Cardiac muscle cell (in vitro differentiated cells and primary cell): ENCODE data around the gene UNC119B. TPM values are rescaled to one million over a fixed set of nuclear protein-coding genes. Genes with fewer than 3 reads are reported as not detected.

ENCODE experiments used
- DNase-seq, 2 donors: peaks; one replicate each; pipeline versions ENCODE4 v3.0.0 to v3.0.0-alpha.2; 2010 to 2017; ENCODE audit warnings: low read depth in 1 of 2, low spot score in 1 of 2
- H3K27ac ChIP-seq: fragments of 200-600 bp; sonication (generic); 2 replicates; pipeline ENCODE4 v1.5.1; 2016
- H3K27me3 ChIP-seq: fragments of 200-600 bp; sonication (generic); 2 replicates; pipeline ENCODE4 v1.6.0; 2016; ENCODE audit warnings: control low read depth
- H3K36me3 ChIP-seq: fragments of 200-600 bp; sonication (generic); 2 replicates; pipeline ENCODE4 v1.5.1; 2016; ENCODE audit warnings: control low read depth
- H3K4me1 ChIP-seq: fragments of 200-600 bp; sonication (generic); 2 replicates; pipeline ENCODE4 v1.8.1; 2017; ENCODE audit warnings: low read depth, mild to moderate bottlenecking, mixed run types
- H3K4me3 ChIP-seq: fragments of 200-600 bp; sonication (generic); 2 replicates; pipeline ENCODE4 v1.5.1; 2016; ENCODE audit warnings: mild to moderate bottlenecking
- H3K9me3 ChIP-seq: fragments of 200-600 bp; sonication (generic); 2 replicates; pipeline ENCODE4 v1.5.1; 2017; ENCODE audit warnings: low read depth, mild to moderate bottlenecking, control low read depth
- polyA plus RNA-seq: library from polyadenylated mRNA; unstranded; fragments of >200 nt; fragmentation: Nextera tagmentation; extraction: Ambion mirVana; gene quantifications from 2 replicates; pipeline ENCODE4 v1.2.1, GENCODE V29; 2016
- total RNA-seq: library from RNA; depleted of rRNA; stranded (reverse); fragments of >200 nt; gene quantifications from 2 replicates; pipeline ENCODE4 v1.2.3, GENCODE V29; 2016
- TF ChIP-seq, protein P1 (sequence below): IDR thresholded peaks from 2 replicates; pipeline ENCODE4 v1.5.1; 2012; ENCODE audit warnings: low read depth, mild to moderate bottlenecking, low read length

The UNC119B gene
- total and polyA plus RNA-seq, 2 experiments from 2014 or later: 14.7 to 28.2 TPM

- H3K9me3 ChIP-seq: no peaks in the 10 kb centered on the region
- no peak overlapping the region for H3K27ac ChIP-seq
- DNase-seq: no peak
- no peaks in the 10 kb centered on the region for H3K27me3 ChIP-seq
- no peak overlapping the region for H3K4me3 ChIP-seq
- TF ChIP-seq, protein P1, sequence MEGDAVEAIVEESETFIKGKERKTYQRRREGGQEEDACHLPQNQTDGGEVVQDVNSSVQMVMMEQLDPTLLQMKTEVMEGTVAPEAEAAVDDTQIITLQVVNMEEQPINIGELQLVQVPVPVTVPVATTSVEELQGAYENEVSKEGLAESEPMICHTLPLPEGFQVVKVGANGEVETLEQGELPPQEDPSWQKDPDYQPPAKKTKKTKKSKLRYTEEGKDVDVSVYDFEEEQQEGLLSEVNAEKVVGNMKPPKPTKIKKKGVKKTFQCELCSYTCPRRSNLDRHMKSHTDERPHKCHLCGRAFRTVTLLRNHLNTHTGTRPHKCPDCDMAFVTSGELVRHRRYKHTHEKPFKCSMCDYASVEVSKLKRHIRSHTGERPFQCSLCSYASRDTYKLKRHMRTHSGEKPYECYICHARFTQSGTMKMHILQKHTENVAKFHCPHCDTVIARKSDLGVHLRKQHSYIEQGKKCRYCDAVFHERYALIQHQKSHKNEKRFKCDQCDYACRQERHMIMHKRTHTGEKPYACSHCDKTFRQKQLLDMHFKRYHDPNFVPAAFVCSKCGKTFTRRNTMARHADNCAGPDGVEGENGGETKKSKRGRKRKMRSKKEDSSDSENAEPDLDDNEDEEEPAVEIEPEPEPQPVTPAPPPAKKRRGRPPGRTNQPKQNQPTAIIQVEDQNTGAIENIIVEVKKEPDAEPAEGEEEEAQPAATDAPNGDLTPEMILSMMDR: no peak
- no peaks in the 10 kb centered on the region for H3K4me1 ChIP-seq
- H3K36me3 ChIP-seq: peaks cover 53% of the 10 kb centered on the region
Measured at GRCh38 chr12:120697344-120697743, 12.9 kb upstream of the UNC119B start.

GRCh38 chr12:120698665-120699064 is 11.6 kb upstream of the UNC119B start:
- Histone ChIP-seq H3K9me3 (no peaks in the 10 kb centered on the region), H3K36me3 (peaks cover 53% of the 10 kb centered on the region)
- TF ChIP-seq, protein P1: no peak

GRCh38 chr12:120699553-120699952 is 10.7 kb upstream of the UNC119B start:
- no peak overlapping the region for H3K4me3 ChIP-seq
- no peaks in the 10 kb centered on the region for H3K27me3 ChIP-seq
- H3K27ac ChIP-seq: no peak overlapping the region
- H3K9me3 ChIP-seq: no peaks in the 10 kb centered on the region
- peaks cover 49% of the 10 kb centered on the region for H3K36me3 ChIP-seq
- H3K4me1 ChIP-seq: no peaks in the 10 kb centered on the region
- TF ChIP-seq, protein P1: no peak
- no peak for DNase-seq

More at GRCh38 chr12:120698665-120699064, 11.6 kb upstream of the UNC119B start:
- Histone ChIP-seq H3K4me3 (no peak overlapping the region), H3K27me3 (no peaks in the 10 kb centered on the region), H3K27ac (no peak overlapping the region), H3K4me1 (no peaks in the 10 kb centered on the region)
- no peak for DNase-seq

- peaks cover 36% of the 10 kb centered on the region for H3K36me3 ChIP-seq
Measured at GRCh38 chr12:120700886-120701285, 9.4 kb upstream of the UNC119B start.

DNA sequence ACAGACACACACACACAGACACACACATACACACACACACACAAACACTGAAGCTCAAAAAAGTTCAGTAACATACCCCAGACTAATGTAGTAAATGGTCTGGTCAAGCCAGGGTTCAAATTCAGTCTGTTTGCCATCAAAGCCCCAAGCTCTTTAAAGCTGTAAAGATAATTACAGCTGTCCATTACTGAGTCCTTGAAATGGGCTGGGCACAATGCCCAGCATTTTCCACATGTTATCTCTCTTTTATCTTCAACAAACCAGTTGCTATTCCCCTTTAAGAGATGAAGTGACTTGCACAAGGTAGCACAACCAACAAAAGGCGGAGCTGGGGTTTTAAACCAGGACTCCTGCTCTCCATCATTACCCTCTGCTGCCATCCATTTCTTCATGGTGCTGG is 7.6 kb upstream of the UNC119B start:
- no peak for DNase-seq
- no peak overlapping the region for H3K4me3 ChIP-seq
- peaks cover 19% of the 10 kb centered on the region for H3K36me3 ChIP-seq
- H3K27me3 ChIP-seq: no peaks in the 10 kb centered on the region
- H3K9me3 ChIP-seq: no peaks in the 10 kb centered on the region
- peak overlapping the region; percentile 54 for H3K27ac ChIP-seq
- H3K4me1 ChIP-seq: no peaks in the 10 kb centered on the region
- TF ChIP-seq, protein P1: no peak

More at GRCh38 chr12:120700886-120701285, 9.4 kb upstream of the UNC119B start:
- Histone ChIP-seq H3K4me1 (no peaks in the 10 kb centered on the region), H3K27ac (no peak overlapping the region), H3K9me3 (no peaks in the 10 kb centered on the region), H3K4me3 (no peak overlapping the region), H3K27me3 (no peaks in the 10 kb centered on the region)
- TF ChIP-seq, protein P1: no peak
- DNase-seq: no peak
